Loucy (cell line): Measurements from ENCODE around the gene C19orf67.

Experiments
- EZH2phosphoT487 ChIP-seq: fragments of 200-600 bp; IDR thresholded peaks from 2 replicates; pipeline ENCODE4 v1.6.1; 2018; ENCODE audit warnings: antibody characterized with exemption, mild to moderate bottlenecking, moderate library complexity, borderline replicate concordance
- TF ChIP-seq, protein P1 (sequence below): fragments of 200-600 bp; sonication (generic); conservative IDR thresholded peaks from 2 replicates; pipeline ENCODE4 v1.5.1; 2014; ENCODE audit warnings: mild to moderate bottlenecking, antibody characterized with exemption, low read length

DNA sequence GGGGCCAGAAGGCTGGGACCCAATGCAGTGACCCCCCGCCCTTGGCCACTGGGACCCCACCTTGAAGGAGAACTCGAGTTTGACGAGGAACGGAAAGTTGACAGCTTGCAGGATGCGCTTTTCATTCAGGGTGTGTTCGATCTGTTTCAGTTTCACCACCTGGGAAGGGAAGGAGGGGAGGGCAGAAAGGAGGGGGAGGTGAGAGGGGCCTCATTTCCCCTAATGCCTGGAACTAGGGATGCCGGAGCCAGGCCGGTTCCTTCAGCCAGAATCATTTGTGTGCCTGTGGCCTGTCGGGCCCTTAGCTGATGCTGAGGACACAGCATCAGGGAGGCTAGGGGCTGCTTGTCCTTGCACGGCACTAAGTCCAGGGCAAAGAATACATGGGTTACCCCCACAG is 17.2 kb upstream of the C19orf67 start:
- TF ChIP-seq, protein P1, sequence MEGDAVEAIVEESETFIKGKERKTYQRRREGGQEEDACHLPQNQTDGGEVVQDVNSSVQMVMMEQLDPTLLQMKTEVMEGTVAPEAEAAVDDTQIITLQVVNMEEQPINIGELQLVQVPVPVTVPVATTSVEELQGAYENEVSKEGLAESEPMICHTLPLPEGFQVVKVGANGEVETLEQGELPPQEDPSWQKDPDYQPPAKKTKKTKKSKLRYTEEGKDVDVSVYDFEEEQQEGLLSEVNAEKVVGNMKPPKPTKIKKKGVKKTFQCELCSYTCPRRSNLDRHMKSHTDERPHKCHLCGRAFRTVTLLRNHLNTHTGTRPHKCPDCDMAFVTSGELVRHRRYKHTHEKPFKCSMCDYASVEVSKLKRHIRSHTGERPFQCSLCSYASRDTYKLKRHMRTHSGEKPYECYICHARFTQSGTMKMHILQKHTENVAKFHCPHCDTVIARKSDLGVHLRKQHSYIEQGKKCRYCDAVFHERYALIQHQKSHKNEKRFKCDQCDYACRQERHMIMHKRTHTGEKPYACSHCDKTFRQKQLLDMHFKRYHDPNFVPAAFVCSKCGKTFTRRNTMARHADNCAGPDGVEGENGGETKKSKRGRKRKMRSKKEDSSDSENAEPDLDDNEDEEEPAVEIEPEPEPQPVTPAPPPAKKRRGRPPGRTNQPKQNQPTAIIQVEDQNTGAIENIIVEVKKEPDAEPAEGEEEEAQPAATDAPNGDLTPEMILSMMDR = no peak
- TF ChIP-seq EZH2phosphoT487 = no peak
